ENCODE data around the gene STX16.
"Not testable (repeated sequence)": the region's sequence is repeated elsewhere in the genome, so short reads cannot be mapped to it uniquely, and the experiment has no call there.

The STX16 gene

DNA sequence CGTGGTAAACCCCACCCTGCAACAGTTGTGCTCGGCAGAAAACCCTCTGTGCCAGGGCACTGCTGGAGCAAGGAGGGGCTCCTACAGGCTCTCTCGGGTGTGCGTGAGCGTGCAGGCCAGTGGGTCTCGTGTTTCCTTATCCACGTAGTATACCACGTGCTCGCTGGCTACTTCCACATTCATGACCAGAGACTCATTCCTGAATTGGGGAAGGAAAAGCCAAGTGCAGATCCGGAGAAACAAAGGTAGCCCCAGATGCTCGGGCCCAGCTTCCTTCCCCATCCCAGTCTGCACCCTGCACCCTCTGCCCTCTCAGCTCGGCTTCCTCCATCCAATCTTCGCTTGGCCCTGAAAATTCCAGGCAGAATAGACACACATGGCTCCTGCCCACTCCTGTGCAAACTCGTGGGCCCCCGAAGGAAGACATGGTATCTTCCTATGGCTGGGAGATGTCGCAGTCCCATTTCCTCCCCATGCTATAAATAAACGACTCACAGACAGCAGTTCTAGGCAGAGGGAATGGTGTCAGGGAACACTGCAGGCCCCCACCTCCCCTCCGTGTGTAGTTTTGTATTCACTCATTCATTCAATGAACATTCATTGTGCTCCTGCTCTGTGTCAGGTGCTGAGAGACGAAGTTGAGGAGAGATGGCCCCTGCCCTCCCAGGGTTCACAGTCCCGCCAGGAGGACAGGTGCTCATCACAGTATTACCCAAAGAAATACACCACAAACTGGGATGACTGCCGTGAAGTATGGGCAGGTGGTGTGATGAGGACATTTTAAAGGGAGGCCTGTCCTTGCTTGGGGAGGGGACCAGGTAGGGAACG is 71.1 kb downstream of the STX16 start:
- H3K4me3 ChIP-seq (ENCODE audit: low read length), result no peak overlapping the region
- TF ChIP-seq, protein P1, sequence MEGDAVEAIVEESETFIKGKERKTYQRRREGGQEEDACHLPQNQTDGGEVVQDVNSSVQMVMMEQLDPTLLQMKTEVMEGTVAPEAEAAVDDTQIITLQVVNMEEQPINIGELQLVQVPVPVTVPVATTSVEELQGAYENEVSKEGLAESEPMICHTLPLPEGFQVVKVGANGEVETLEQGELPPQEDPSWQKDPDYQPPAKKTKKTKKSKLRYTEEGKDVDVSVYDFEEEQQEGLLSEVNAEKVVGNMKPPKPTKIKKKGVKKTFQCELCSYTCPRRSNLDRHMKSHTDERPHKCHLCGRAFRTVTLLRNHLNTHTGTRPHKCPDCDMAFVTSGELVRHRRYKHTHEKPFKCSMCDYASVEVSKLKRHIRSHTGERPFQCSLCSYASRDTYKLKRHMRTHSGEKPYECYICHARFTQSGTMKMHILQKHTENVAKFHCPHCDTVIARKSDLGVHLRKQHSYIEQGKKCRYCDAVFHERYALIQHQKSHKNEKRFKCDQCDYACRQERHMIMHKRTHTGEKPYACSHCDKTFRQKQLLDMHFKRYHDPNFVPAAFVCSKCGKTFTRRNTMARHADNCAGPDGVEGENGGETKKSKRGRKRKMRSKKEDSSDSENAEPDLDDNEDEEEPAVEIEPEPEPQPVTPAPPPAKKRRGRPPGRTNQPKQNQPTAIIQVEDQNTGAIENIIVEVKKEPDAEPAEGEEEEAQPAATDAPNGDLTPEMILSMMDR (conservative IDR thresholded peaks at IDR 0.05; ENCODE audit: low read length), result no peak
- no peak for DNase-seq (ENCODE audit: low read depth)

DNA sequence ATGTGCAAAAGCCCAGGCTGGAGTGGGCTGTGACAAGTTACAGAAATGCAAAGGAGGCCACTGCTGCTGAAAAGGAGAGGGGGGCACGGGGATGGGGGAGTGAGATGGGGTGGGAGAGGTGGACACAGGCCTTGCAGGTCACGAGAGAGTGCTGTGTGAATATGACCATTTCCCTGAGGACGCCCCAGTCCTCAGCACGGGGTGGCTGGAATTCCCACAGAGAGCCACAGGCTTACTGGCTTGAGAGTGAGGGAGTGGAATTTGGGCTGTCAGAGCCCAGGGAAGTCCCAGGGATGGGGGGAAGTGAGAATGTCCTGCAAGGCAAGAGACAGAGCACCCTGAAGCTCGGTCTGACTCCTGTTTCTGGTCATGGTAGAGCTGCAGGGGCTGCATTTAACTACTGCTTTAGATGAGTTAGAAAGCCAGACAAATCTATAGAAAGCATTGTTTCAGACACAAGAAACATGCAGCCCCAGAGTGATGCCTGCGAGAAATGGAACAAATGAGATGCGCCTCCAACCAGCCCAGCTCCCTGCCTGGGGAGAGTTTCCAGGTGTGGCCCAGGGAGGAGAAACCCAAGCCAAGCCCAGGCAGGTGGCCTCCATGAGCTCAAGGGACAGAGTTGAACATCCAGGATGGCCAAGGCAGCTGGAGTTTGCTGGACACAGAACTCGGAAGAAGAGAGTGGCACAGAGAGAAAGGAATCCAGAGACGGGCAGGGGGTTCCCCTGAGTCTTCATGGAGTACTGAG is 72.0 kb downstream of the STX16 start:
- TF ChIP-seq, protein P1 (conservative IDR thresholded peaks at IDR 0.05; ENCODE audit: low read length), result no peak
- DNase-seq (ENCODE audit: low read depth), result no peak
- no peak overlapping the region for H3K4me3 ChIP-seq (ENCODE audit: low read length)

DNA sequence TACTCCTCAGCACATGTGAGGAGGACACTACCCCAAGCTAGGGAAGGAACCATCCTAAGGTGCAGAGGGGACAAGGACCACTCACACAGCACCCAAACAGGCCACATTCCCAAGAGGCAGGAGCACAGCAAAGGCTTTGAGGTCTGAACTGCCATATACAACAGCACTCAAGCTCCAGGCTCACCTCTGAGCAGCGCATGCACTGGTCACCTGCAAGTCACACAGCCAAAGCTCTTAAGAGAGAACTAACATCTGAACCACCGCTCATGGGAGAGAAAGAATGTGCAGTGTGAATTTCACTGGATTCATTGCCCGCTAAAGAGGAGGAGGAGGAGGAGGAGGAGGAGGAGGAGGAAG is 72.5 kb downstream of the STX16 start:
- DNase-seq (ENCODE audit: low read depth), result no peak
- H3K4me3 ChIP-seq (ENCODE audit: low read length), result no peak overlapping the region
- TF ChIP-seq, protein P1 (conservative IDR thresholded peaks at IDR 0.05; ENCODE audit: low read length), result no peak

DNA sequence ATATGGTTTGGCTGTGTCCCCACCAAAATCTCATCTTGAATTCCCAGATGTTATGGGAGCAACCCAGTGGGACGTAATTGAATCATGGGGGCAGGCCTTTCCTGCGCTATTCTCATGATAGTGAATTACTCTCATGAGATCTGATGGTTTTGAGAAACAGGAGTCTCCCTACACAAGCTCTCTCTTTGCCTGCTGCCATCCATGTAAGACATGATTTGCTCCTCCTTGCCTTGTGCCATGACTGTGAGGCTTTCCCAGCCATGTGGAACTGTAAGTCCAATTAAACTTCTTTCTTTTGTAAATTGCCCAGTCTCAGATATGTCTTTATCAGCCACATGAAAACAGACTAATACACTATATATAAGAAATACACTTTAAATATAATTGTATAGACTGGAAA is 75.1 kb downstream of the STX16 start:
- not testable (repeated sequence) for H3K4me3 ChIP-seq (ENCODE audit: low read length)

More for the DNA sequence above, 75.1 kb downstream of the STX16 start:
- not testable (repeated sequence) for DNase-seq (ENCODE audit: low read depth)
